HUES64 (cell line): ENCODE data around the gene KLK4.

Experiments
- H3K27ac ChIP-seq: 2 replicates; pipeline ENCODE4 v1.7.0; 2013; ENCODE audit warnings: low read depth, low read length, inconsistent platforms
- H3K27me3 ChIP-seq: 2 replicates; pipeline ENCODE4 v1.6.1; 2013; ENCODE audit warnings: mild to moderate bottlenecking, low read length; ENCODE audit not compliant: insufficient read depth
- H3K36me3 ChIP-seq: 2 replicates; pipeline ENCODE4 v1.6.1; 2013; ENCODE audit warnings: mild to moderate bottlenecking, low read length; ENCODE audit not compliant: insufficient read depth
- H3K4me1 ChIP-seq: 2 replicates; pipeline ENCODE4 v1.6.1; 2013; ENCODE audit warnings: mild to moderate bottlenecking, low read length, moderate library complexity; ENCODE audit not compliant: insufficient read depth
- H3K4me3 ChIP-seq: 2 replicates; pipeline ENCODE4 v1.5.1; 2013; ENCODE audit warnings: mild to moderate bottlenecking, low read length, moderate library complexity
- H3K9ac ChIP-seq: 2 replicates; pipeline ENCODE4 v1.6.1; 2013; ENCODE audit warnings: mild to moderate bottlenecking, low read depth, low read length
- H3K9me3 ChIP-seq: 2 replicates; pipeline ENCODE4 v1.6.1; 2013; ENCODE audit warnings: low read depth, low read length; ENCODE audit not compliant: insufficient read depth
- WGBS: fragments of 150-250, 120-280 bp; methylation state at CpG from one replicate; pipeline ENCODE4 v1.1.7; 2013; ENCODE audit warnings: missing lambda C conversion rate; 5-methylcytosine and 5-hydroxymethylcytosine counted together

Gene KLK4

DNA sequence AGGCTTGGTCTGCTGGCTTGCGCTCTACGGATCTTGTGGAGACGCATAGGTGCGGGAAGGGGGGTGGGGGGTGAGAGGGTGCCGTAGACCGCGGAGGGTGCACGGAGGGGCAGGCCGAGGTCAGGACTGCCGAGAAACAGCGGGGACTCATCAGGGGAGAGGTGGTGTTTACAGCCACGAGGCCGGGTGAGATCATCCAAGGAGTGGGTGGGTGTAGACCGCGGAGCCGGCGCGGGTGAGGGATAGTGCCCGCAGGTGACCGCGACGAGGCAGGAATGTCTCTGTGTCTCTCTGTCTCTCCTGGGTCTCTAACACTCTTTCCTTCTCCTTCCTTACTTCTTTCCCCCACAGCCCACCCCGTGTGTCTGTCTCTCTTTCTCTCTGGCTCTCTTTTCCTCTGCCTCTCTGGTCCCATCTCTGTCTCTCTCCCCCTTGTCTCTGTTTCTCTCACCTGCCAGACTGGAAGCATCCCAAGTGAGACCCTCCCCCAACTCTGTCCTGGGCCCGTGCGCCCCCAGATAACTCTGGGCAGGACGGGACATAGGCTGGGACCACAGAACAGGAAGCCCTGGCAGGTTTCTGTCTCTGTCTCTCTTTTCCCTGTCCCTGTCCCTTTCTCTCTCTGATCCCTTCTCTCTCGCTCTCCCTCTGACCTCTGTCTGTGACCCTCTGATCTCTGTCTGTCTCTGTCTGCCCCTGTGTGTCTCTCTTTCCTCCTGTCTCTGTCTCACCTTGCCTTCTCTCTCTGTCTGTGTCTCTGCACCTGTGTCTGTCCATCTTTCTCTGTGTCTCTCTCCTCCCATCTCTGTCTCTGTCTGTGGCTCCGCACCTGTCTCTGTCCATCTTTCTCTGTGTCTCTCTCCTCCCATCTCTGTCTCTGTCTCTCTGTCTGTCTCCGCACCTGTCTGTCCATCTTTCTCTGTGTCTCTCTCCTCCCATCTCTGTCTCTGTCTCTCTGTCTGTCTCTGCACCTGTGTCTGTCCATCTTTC is 1.8 kb upstream of the KLK4 start:
- Histone ChIP-seq H3K9ac (no peak overlapping the region), H3K4me1 (no peaks in the 10 kb centered on the region), H3K36me3 (no peaks in the 10 kb centered on the region), H3K27me3 (peaks cover 63% of the 10 kb centered on the region), H3K4me3 (peak overlapping the region; percentile 43), H3K9me3 (no peaks in the 10 kb centered on the region), H3K27ac (no peak overlapping the region)
- 34% methylated on average over 29 of the region's 29 CpGs for WGBS

DNA sequence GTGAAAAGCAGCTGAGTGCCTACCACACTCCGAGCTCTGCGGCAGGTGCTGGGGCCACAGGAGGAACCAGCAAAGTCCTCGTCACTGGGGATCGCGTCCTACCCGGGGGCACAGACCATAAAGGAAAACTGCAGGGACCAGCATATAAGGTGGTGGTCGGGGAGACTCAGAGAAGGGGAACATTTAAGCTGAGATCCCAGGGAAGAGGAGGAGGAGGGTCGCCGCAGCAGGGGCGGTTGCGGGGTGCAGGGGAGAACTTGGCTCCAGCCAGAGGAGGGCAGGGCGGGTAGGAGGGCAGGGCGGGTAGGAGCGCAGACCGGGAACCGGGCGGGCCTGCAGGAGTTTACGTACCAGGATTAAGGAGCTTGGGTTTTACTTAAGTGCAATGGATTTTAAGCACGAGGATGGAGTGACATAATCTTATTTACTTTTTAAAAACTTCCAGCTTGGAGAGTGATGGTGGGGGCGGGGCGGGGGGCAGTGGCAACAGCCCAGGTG is 956 bp upstream of the KLK4 start:
- Histone ChIP-seq H3K27ac (no peak overlapping the region), H3K9ac (no peak overlapping the region), H3K4me3 (peak overlapping the region; percentile 43; the same call in 1 of the 2 replicates), H3K4me1 (no peaks in the 10 kb centered on the region), H3K36me3 (no peaks in the 10 kb centered on the region), H3K9me3 (no peaks in the 10 kb centered on the region), H3K27me3 (peaks cover 69% of the 10 kb centered on the region)
- 71% methylated on average over 20 of the region's 21 CpGs for WGBS

DNA sequence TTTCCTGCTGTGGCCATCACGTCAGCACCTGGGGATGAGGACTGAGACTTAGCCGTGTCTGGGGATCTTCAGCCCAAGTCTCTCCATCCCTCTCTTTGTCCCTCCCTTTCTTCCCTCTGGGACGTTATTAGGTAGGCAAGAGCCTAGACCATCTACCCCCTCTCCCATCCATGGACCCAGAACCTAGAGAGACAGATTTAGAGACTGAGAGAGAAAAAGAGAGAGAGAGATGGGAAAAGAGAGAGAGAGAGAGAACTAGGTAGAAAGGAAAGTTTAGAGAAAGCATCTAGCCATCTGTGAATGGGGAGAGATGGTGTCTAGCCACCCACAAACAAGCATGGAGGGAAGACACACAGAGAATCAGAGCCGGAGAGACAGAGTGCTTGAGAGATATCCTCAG is 473 bp downstream of the KLK4 start:
- H3K27me3 ChIP-seq = peaks cover 66% of the 10 kb centered on the region
- H3K27ac ChIP-seq = no peak overlapping the region
- no peaks in the 10 kb centered on the region for H3K4me1 ChIP-seq
- H3K36me3 ChIP-seq = no peaks in the 10 kb centered on the region
- no peak overlapping the region for H3K4me3 ChIP-seq
- 71% methylated on average over 4 of the region's 4 CpGs for WGBS
- no peak overlapping the region for H3K9ac ChIP-seq
- H3K9me3 ChIP-seq = no peaks in the 10 kb centered on the region

DNA sequence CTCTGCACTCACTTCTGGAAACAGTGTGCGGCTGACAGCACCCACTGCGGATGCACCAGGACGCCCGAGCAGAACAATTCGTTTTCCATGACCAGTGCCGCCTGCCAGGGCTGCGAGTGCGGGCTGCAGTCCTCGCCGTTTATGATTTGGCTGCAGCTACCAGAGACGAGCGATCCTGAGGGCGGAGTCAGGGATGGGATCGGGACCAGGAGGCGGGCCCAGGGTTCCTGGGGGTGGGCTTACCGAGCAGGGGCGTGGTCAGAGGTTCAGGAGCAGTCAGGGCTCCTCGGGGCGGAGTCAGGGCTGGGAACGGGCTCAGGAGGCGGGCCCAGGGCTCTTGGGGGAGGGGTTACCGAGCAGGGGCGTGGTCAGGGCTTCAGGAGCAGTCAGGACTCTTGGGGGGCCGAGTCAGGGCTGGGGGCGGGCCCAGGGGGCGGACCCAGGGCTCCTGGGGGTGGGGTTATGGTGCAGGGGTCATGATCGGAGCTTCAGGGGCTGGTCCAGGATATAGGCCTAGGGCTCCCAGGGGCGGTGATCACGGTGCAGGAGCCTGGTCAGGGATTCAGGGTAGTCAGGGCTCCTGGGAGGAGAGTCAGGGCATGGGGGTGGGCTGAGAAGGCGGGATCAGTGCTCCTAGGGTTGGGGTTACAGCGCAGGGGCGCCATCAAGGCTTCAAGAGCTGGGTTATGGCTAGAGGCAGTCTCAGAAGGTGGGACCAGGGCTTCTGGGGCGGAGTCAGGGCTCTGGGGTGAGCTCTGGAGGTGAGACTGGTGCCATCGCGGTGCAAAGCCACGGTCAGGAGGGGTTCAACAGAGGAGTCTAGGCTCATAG is 1.7 kb downstream of the KLK4 start:
- Histone ChIP-seq H3K4me1 (no peaks in the 10 kb centered on the region), H3K27me3 (peaks cover 56% of the 10 kb centered on the region), H3K36me3 (no peaks in the 10 kb centered on the region), H3K4me3 (peak overlapping the region; percentile 67), H3K27ac (no peak overlapping the region), H3K9me3 (no peaks in the 10 kb centered on the region), H3K9ac (no peak overlapping the region)
- WGBS = 14% methylated on average over 36 of the region's 36 CpGs

DNA sequence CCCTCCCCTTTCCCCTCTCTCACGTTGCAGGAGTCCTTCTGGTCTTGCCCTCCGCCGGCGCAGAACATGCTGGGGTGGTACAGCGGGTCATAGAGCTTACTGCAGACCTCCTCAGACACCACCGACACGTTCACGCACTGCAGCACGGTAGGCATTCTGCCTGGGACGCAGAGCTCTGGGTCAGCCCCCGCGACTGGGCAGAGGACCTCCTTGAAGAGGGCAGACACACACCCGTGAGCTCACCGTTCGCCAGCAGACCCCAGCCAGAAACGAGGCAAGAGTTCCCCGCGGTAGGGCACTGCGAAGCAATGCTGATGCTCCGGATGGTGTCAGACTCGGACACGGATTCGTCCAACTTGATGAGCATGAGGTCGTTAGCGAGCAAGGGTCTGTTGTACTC is 2.9 kb downstream of the KLK4 start:
- no peak overlapping the region for H3K27ac ChIP-seq
- H3K27me3 ChIP-seq = peaks cover 52% of the 10 kb centered on the region
- H3K4me1 ChIP-seq = no peaks in the 10 kb centered on the region
- H3K9ac ChIP-seq = no peak overlapping the region
- 83% methylated on average over 25 of the region's 25 CpGs for WGBS
- H3K4me3 ChIP-seq = no peak overlapping the region
- no peaks in the 10 kb centered on the region for H3K9me3 ChIP-seq
- H3K36me3 ChIP-seq = no peaks in the 10 kb centered on the region

DNA sequence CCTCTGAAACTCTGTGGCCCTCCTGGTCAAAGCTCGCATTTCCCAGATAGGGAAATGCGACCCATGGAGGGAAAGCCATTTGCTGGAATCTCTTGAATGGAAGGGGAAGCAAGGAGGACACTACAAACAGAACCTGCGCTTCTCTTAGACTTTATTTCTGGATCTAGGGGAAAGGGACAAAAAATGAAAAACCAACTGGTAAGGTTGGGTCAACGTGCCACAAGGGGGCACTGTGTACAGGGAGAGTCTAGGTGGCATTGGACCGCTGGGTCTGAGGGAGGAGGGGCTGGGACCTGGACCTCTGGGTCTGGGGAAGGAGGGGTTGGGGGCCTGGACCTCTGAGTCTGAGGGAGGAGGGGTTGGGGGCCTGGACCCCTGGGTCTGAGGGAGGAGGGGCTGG is 5.0 kb downstream of the KLK4 start:
- peaks cover 31% of the 10 kb centered on the region for H3K27me3 ChIP-seq
- no peak overlapping the region for H3K9ac ChIP-seq
- H3K27ac ChIP-seq = no peak overlapping the region
- 25% methylated on average over 5 of the region's 5 CpGs for WGBS
- H3K9me3 ChIP-seq = no peaks in the 10 kb centered on the region
- no peaks in the 10 kb centered on the region for H3K36me3 ChIP-seq
- H3K4me3 ChIP-seq = no peak overlapping the region
- H3K4me1 ChIP-seq = no peaks in the 10 kb centered on the region

DNA sequence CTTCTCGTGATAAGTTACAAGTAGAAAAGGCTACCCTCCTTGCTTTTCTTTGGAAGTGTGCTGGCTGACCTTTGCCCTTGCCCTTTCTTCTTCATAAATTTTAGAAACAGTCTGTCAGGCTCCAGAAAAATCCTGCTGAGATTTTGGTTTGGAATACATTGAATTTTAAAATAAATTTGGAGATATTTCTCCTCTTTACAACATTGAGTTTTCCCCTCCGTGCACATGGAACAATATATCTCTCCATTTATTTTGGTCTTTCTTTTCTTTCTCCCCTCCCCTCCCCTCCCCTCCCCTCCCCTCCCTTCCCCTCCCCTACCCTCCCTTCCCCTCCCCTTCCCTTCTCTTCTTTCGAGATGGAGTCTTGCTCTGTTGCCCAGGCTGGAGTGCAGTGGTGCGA is 8.6 kb downstream of the KLK4 start:
- Histone ChIP-seq H3K4me3 (no peak overlapping the region), H3K9ac (no peak overlapping the region), H3K36me3 (no peaks in the 10 kb centered on the region), H3K4me1 (no peaks in the 10 kb centered on the region), H3K9me3 (no peaks in the 10 kb centered on the region), H3K27me3 (peaks cover 3% of the 10 kb centered on the region; the same call in 1 of the 2 replicates), H3K27ac (no peak overlapping the region)
- 77% methylated on average over 3 of the region's 4 CpGs for WGBS

DNA sequence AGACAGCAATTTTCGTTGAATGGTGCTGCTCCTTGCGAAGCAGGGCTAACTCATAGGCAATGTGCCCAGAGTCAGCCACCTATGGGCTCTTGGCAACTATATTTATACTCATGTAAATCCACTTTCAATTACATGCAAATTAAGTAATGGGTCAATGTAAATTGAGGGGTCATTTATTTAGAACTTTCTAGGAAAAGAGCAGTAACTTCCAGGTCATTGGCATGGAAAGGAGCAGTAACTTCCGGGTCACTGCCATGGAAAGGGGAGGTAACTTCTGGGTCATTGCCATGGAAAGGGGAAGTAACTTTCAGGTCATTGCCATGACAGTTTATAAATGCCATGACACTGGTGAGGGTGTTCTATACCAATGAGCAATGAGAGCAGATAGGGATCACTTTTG is 11.6 kb downstream of the KLK4 start:
- H3K9ac ChIP-seq = no peak overlapping the region
- no peaks in the 10 kb centered on the region for H3K4me1 ChIP-seq
- no peak overlapping the region for H3K4me3 ChIP-seq
- H3K27ac ChIP-seq = no peak overlapping the region
- no peaks in the 10 kb centered on the region for H3K27me3 ChIP-seq
- H3K36me3 ChIP-seq = no peaks in the 10 kb centered on the region
- peaks cover 8% of the 10 kb centered on the region for H3K9me3 ChIP-seq
- 87% methylated on average over 3 of the region's 3 CpGs for WGBS

DNA sequence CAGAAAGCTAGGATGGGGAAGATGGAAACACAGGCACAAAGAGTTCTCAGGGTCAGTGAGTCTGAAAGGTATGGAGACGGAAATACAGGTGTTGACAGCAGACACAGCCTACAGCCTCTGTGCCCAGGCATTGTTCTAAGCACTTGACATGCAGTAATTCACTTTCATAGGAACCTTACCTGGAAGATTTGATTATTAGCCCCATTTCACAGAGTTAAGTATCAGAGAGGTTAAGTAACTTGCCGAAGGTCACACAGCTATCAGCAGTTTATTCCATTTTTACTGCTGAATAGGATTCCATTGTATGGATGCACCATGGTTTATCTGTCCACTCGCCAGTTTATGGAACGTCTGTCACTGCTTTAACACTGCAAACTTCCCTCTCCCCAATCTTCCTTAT is 13.2 kb downstream of the KLK4 start:
- WGBS = 90% methylated on average over 4 of the region's 4 CpGs
- H3K4me3 ChIP-seq = no peak overlapping the region

DNA sequence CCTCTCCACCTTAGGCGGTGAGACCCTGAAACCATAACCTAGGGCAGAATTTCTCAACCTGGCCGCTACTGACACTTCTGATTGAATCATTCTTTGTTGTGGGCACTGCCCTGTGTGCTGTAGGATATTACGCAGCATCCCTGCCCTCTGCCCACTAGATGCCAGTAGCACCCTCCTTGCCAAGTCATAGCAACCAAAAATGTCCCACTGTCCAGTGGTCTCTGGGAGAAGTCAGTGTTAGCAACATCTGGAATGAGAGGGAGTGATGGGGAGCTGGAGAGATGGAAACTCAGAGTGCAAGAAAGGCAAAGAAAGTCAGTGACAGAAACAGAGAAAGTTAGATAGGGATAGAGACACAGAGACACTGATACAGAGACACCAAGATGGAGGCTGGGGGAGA is 13.6 kb downstream of the KLK4 start:
- H3K4me3 ChIP-seq = no peak overlapping the region
- H3K27me3 ChIP-seq = no peaks in the 10 kb centered on the region
- H3K36me3 ChIP-seq = no peaks in the 10 kb centered on the region
- H3K9ac ChIP-seq = no peak overlapping the region
- WGBS = 79% methylated on average over 3 of the region's 3 CpGs
- H3K9me3 ChIP-seq = peaks cover 20% of the 10 kb centered on the region
- H3K4me1 ChIP-seq = no peaks in the 10 kb centered on the region
- H3K27ac ChIP-seq = no peak overlapping the region

More for the DNA sequence above, 13.2 kb downstream of the KLK4 start:
- H3K9ac ChIP-seq = no peak overlapping the region
- no peak overlapping the region for H3K27ac ChIP-seq
- H3K36me3 ChIP-seq = no peaks in the 10 kb centered on the region
- H3K9me3 ChIP-seq = peaks cover 16% of the 10 kb centered on the region
- no peaks in the 10 kb centered on the region for H3K27me3 ChIP-seq
- H3K4me1 ChIP-seq = no peaks in the 10 kb centered on the region

DNA sequence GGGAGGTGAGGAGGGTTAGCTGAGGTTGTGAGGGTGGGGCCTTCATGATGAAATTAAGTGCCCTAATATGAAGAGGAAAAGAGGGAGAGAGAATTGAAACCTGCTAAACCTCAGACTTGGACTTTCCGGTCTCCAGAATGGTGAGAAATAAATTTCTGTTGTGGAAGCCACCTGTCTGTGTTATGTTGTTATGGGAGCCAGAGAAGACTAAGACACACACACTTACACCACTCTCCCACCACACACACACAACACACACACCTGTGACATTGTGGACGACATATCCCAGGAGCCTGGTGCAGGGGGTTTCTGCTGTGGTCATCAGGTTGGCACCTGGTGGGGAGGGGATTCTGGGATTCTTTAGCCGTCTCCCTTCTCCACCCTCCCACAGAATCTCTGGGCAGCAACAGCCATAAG is 14.0 kb downstream of the KLK4 start:
- Histone ChIP-seq H3K36me3 (no peaks in the 10 kb centered on the region), H3K4me3 (no peak overlapping the region), H3K27me3 (no peaks in the 10 kb centered on the region), H3K4me1 (no peaks in the 10 kb centered on the region), H3K27ac (no peak overlapping the region), H3K9me3 (peaks cover 24% of the 10 kb centered on the region), H3K9ac (no peak overlapping the region)
- 48% methylated on average over 2 of the region's 3 CpGs for WGBS
